AG04450 (cell line): ENCODE measurements around the gene BEAN1. TPM values are rescaled to one million over a fixed set of nuclear protein-coding genes. Genes with fewer than 3 reads are reported as not detected.
"Not testable (repeated sequence)": the region's sequence is repeated elsewhere in the genome, so short reads cannot be mapped to it uniquely, and the experiment has no call there.

Experiments used
- CTCF ChIA-PET: fragments of 300-600, 350-600 bp; formaldehyde crosslinking; extraction: SDS; loops from one replicate; lab custom pipeline; 2022; ENCODE audit warnings: antibody characterized with exemption, inconsistent platforms; lab: Charles Lee
- POLR2A ChIA-PET: fragments of 350-600 bp; formaldehyde crosslinking; extraction: SDS; loops from one replicate; lab custom pipeline; 2021; ENCODE audit warnings: antibody characterized with exemption, inconsistent platforms; lab: Yijun Ruan, JAX
- DNase-seq: peaks from one replicate; pipeline ENCODE4 v3.0.0-alpha.2; 2011; ENCODE audit warnings: low read depth, low spot score
- H3K27ac ChIP-seq: one replicate; pipeline ENCODE4 v1.5.1; 2012; ENCODE audit warnings: low read depth, low read length, control low read depth
- H3K27me3 ChIP-seq: one replicate; pipeline ENCODE4 v1.6.0; 2012; ENCODE audit warnings: low read length; ENCODE audit not compliant: control insufficient read depth, insufficient read depth
- H3K4me3 ChIP-seq: 2 replicates; pipeline ENCODE4 v1.5.1; 2011; ENCODE audit warnings: mild to moderate bottlenecking, low read depth, low read length, control low read depth
- H3K9me3 ChIP-seq: 2 replicates; pipeline ENCODE4 v1.5.1; 2012; ENCODE audit warnings: low read length; ENCODE audit not compliant: control insufficient read depth, insufficient read depth
- polyA plus RNA-seq: library from polyadenylated mRNA; depleted of rRNA; stranded (reverse); fragments of >200 nt; gene quantifications from 2 replicates; pipeline ENCODE4 v1.2.3, GENCODE V29; 2011
- TF ChIP-seq, protein P1 (sequence below): IDR thresholded peaks from 2 replicates; pipeline ENCODE4 v1.5.1; 2011; ENCODE audit warnings: low read depth, low read length, control low read depth, inconsistent platforms

The BEAN1 gene
- polyA plus RNA-seq, 1 experiment, result not detected

DNA sequence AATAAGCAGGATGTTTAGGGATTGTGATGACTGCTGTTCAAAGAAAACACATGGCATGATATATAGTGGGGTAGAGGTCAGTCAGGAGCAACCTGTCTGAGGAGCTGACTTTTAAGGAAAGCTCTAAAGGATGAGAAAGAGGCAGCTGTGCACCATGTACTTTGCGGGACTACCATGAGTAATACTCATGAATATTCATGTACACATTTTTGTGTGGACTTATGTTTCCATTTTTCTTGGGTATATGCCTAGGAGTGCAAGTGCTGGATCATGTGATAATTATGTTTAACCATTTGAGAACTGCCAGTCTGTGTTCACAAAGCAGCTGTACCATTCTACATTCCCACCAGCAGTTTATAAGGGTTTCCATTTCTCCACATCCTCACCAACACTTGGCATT lies 35.8 kb downstream of the BEAN1 start:
- ChIA-PET POLR2A (no interaction called here), CTCF (interaction anchor here (1.0 kb wide), 1 partner anchor 56 kb away, joined by 3 read pairs; no protein-coding TSS in a partner anchor)
- H3K4me3 ChIP-seq, result no peak overlapping the region
- TF ChIP-seq, protein P1, sequence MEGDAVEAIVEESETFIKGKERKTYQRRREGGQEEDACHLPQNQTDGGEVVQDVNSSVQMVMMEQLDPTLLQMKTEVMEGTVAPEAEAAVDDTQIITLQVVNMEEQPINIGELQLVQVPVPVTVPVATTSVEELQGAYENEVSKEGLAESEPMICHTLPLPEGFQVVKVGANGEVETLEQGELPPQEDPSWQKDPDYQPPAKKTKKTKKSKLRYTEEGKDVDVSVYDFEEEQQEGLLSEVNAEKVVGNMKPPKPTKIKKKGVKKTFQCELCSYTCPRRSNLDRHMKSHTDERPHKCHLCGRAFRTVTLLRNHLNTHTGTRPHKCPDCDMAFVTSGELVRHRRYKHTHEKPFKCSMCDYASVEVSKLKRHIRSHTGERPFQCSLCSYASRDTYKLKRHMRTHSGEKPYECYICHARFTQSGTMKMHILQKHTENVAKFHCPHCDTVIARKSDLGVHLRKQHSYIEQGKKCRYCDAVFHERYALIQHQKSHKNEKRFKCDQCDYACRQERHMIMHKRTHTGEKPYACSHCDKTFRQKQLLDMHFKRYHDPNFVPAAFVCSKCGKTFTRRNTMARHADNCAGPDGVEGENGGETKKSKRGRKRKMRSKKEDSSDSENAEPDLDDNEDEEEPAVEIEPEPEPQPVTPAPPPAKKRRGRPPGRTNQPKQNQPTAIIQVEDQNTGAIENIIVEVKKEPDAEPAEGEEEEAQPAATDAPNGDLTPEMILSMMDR, result no peak
- no peak for DNase-seq
- peaks cover 35% of the 10 kb centered on the region for H3K27me3 ChIP-seq
- H3K9me3 ChIP-seq, result no peaks in the 10 kb centered on the region
- no peak overlapping the region for H3K27ac ChIP-seq

DNA sequence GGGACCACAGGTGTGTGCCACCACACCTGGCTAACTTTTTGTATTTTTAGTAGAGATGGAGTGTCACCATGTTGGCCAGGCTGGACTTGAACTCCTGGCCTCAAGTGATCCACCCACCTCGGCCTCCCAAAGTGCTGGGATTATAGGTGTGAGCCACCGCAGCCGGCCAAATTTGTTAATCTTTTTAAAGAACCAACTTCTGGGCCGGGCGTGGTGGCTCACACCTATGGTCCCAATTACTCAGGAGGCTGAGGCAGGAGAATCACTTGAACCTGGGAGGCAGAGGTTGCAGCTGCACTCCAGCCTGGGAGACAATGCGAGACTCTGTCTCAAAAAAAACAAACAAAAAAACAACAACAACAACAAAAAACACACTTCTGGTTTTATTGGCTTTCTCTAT lies 38.9 kb downstream of the BEAN1 start:
- DNase-seq, POLR2A ChIA-PET, H3K9me3 ChIP-seq, H3K27ac ChIP-seq, H3K4me3 ChIP-seq, CTCF ChIA-PET: not testable (repeated sequence)
- peaks cover 23% of the 10 kb centered on the region for H3K27me3 ChIP-seq

DNA sequence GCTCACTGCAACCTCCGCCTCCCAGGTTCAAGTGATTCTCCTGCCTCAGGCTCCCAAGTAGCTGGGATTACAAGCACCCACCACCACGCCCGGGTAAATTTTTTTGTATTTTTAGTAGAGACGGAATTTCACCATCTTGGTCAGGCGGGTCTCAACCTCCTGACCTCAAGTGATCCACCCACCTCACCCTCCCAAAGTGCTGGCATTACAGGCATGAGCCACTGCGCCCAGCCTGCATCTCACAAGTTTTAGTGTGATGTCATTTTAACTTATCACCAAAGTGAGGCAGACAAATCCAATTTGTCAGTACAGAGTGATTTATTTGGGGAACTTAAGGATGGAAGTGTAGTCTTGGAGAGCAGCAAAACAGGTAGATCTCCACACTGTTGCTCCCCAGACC lies 39.5 kb downstream of the BEAN1 start:
- CTCF ChIA-PET, POLR2A ChIA-PET, DNase-seq, H3K4me3 ChIP-seq, H3K27ac ChIP-seq, H3K9me3 ChIP-seq: not testable (repeated sequence)
- peaks cover 24% of the 10 kb centered on the region for H3K27me3 ChIP-seq

DNA sequence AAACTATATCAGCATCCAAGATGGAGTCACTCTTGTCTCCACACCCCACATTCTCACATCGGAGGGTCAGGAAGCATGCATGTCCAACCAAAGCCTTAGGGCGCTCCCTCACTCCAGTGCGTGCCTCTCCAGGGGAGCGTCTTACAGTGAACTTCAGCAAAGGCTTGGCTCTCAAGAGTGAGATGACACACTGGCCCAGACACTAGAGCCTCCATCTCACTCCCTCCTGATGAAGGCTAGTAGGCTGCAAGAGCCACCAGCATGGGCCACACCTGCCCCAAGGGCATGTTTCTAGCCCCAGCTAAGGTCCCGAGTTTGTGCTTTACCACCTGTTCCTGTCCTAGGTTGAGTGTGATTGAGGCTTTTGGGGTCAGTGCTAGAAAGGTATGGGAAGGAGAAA lies 40.5 kb downstream of the BEAN1 start:
- CTCF ChIA-PET, result no interaction called here
- H3K27ac ChIP-seq, result peak overlapping the region; percentile 31
- no peak overlapping the region for H3K4me3 ChIP-seq
- H3K27me3 ChIP-seq, result peaks cover 18% of the 10 kb centered on the region
- H3K9me3 ChIP-seq, result no peaks in the 10 kb centered on the region
- no peak for DNase-seq
- TF ChIP-seq, protein P1, result no peak
- POLR2A ChIA-PET, result no interaction called here

DNA sequence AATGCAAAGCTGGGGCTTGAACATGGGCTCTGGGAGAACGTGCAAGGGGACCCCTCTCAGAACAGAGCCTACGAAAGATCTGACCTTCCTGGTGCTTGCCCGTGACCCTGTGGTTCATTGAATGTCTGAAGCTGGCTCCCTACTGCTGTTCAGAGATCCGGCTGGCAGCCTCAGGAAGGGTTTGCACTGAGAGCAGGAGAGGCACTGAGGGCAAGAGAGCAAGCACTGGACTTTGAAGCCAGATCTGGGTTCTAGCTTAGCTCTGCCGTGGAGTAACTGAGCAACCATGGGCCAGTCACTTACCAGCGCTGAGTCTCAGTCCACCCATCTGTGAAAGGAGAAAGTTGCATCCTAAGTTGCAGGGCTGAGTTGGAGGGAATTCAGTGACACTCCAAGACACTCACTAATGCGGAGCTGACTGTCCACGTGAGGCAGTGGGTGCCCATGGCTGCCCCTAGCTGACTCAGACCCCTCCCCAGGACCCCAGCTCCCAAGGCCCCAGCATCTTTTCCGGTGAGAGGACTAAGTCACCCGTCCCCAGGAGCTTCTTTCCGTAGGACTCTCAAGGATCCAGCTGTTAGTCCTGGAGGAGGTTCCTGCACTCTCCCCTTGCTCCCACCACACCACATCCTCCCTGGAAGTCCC lies 41.3 kb downstream of the BEAN1 start:
- CTCF ChIA-PET, result no interaction called here
- Histone ChIP-seq H3K4me3 (no peak overlapping the region), H3K9me3 (no peaks in the 10 kb centered on the region; the same call in 1 of the 2 replicates), H3K27ac (no peak overlapping the region), H3K27me3 (peaks cover 13% of the 10 kb centered on the region)
- POLR2A ChIA-PET, result interaction anchor here (0.7 kb wide), 1 partner anchor 46 kb away, joined by 3 read pairs; no protein-coding TSS in a partner anchor
- no peak for DNase-seq
- TF ChIP-seq, protein P1, result no peak

DNA sequence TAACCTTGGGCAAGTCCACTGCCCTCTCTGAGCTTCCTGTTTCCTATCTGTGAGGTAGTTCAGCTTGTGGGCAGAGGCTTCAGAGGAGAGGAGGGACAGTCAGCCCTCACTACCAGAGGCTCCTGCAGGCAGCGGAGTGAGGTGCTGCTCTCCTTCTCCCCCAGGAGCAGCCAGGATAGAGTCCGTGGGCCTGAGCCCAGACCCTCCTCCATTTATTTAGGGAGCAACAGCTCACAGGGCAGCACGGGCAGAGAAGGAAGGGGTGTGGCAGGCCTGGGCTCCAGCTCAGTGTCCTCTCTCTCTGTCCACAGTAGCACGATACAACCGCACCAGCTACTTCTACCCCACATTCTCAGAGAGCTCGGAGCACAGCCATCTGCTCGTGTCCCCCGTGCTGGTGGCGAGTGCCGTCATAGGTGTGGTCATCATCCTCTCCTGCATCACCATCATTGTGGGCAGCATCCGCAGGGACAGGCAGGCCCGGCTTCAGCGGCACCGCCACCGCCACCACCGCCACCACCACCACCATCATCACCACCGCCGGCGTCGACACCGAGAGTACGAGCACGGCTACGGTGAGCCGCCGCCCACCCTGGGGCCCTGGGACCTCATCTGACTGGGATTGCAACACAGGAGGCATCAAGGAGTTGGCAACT lies 42.3 kb downstream of the BEAN1 start:
- POLR2A ChIA-PET, result interaction anchor here (0.7 kb wide), 1 partner anchor 47 kb away, joined by 3 read pairs; no protein-coding TSS in a partner anchor
- Histone ChIP-seq H3K27ac (no peak overlapping the region), H3K9me3 (no peaks in the 10 kb centered on the region; the same call in 1 of the 2 replicates), H3K27me3 (peaks cover 15% of the 10 kb centered on the region), H3K4me3 (no peak overlapping the region)
- DNase-seq, result no peak
- TF ChIP-seq, protein P1, result no peak
- CTCF ChIA-PET, result no interaction called here
